HG03342 (cell line): Measurements from ENCODE around the gene MYLIP.
A peak's percentile ranks its signal among the peaks of the same experiment; 100 is the strongest.

Experiments
- ATAC-seq: cut with Tn5 transposase; IDR thresholded peaks from one replicate; pipeline ENCODE4 v1.9.1; 2021; ENCODE audit warnings: mild to moderate bottlenecking, moderate library complexity; ENCODE audit not compliant: unreplicated experiment

MYLIP gene

DNA sequence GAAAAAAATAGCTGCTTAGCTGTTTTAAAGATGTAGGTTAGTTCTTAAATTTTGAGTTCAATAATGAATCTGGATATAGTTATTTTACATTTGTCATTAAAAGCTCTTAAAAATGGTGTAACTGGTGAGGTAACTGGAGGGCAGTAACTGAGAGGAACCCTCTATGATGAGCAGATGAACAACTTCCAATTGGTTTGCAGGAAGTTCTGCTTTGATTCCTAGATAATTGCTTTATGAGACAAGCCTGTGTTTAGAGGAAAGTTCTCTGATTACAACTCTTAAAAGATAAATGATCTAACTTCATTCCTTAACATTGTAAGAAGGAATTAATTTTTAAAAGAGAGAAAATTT is 8.5 kb downstream of the MYLIP start:
- ATAC-seq = no peak

DNA sequence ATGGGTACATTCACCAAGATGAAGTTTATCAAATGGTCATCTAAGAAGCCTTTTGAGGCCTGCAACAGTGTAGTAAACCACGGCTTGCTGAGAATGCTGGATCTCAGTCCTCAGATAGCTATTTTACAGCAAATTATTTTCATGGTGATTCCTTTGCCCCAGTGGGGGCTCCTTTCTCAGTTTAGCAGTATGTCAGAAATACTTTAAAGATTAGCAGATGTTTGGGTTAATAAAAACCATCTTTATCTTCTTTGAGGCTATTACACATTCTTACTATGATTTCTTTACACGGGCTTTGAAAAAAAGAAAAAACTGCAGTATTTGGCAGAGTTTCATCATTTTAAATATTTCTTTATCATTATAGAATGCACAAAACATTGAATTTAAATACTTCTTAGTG is 10.7 kb downstream of the MYLIP start:
- ATAC-seq = no peak

DNA sequence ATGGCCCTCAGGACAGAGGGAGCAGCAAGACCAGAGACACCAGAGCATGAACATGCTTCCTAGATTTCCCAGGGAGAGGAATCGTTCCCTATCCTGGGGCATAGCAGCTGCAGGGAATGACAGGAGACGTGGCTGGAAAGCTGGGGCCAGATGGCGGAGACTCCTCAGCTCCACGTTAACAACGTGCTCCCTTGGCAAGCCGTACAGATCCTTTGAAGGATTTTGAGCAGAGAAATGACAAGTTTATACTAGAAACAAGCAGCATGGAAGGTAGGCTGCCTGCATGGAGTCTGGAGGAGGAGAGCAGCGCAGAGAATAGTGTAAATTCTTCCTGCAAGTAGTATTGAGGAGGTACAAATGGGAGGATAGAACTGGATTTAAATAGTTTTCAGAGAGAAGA is 11.7 kb downstream of the MYLIP start:
- no peak for ATAC-seq

DNA sequence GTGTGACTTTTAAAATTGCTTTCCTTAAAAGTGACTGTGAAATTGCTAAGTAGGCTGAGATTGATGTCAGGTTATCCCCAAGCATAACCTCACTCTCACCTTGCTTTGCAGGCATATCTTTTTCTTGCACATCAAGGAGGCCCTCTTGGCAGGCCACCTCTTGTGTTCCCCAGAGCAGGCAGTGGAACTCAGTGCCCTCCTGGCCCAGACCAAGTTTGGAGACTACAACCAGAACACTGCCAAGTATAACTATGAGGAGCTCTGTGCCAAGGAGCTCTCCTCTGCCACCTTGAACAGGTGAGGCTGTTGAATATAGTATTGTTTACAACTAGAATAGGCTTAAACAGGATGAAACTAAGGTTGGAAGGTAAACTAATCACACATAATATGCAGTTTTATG is 12.6 kb downstream of the MYLIP start:
- ATAC-seq = no peak

DNA sequence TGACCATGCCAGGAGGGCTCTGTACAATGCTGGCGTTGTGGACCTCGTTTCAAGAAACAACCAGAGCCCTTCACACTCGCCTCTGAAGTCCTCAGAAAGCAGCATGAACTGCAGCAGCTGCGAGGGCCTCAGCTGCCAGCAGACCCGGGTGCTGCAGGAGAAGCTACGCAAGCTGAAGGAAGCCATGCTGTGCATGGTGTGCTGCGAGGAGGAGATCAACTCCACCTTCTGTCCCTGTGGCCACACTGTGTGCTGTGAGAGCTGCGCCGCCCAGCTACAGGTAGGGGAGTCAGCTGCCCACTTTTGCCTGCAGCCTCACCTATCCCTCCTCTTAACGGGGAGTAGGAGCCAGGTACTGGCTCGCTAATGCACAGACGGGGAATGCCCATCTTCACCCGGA is 16.2 kb downstream of the MYLIP start:
- no peak for ATAC-seq

DNA sequence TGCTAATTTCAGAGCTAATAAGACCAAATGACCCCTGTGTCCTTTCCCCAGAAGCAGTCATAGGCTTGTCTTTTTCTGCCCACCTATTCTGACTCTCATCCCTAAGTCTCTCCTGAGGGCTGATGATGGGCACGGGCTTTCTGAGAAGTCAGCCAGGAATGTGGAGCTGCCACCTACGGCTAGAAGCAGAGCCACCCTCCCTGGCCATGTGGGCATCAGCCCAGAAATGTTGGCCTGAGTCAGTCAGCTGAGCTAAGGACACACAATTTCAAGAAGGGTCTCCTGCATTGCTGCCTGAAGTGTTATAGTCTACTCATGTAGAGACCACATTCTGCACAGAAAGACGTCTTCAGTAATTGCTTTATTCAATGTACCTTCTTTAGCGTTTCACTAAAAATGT is 17.1 kb downstream of the MYLIP start:
- no peak for ATAC-seq

DNA sequence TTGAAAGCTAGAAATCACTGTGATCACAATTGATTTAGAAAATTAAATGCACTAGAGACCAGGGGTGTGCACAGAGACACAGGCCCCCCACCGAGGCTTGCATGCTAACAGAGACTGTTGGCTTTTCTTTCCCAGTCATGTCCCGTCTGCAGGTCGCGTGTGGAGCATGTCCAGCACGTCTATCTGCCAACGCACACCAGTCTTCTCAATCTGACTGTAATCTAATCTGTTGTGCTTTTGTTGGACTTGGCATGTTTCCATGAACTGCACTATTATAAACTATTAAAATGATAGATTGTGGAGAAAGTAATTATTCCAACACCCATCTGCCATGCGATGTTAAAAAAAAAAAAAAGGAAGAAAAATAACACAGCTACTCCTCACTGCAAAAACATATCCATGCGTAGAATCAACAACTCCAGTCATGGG is 17.7 kb downstream of the MYLIP start:
- no peak for ATAC-seq

DNA sequence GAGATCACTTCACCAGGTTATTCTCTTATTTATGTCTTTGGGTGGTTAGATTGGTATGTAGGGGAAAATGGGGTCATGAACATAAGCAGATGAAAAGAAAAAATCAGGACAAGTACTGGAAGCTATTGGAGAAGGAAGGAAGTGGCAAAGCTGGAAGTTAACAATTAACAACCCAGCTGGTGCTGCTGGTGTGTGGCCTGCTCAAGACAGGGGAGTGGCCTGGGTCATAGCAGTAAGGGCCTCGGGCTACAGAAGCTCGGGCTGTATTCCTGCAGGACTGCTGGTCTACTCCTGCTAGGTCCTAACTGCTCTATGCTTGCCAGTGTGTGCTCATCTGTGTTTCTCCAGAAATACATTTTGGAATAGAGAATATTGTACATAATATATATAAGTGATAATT is 19.6 kb downstream of the MYLIP start:
- ATAC-seq = no peak

DNA sequence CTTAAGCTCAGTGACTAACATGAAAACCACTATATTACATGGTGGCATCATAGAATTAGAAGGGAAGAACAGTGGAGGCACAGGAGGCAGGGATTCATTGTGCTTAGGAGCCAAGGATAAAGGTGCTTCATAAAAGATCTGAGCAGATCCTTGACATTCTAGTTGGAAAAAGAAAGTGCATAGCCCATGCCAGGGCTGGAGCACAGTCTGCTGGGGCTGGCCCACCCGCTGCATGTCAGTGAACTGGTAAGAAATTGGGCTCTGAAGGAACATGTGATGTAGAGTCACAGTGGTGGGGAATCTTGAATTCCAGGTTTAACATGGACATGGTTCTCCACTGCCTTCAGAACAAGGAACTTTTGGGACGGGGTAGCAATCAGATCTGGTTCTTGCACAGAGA is 20.4 kb downstream of the MYLIP start:
- no peak for ATAC-seq

DNA sequence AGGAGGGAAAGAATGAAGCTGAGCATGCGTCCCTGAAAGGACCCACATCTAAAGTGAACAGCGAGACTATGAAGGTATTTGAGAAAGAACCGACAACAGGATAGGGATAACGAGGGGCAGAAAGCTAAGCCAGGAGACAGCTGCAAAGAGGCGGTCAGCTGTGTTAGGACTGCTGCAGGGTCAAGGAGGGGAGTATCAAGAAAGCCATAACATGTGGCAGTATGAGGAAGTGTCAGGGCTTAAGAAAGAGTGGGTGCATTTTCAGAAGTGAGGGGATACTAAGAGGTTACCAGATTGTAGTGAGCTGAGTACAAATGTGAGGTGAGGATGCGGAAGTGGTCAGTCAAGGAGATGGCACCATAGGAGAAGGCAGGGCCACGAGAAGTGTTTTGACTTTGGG is 21.2 kb downstream of the MYLIP start:
- ATAC-seq = no peak

DNA sequence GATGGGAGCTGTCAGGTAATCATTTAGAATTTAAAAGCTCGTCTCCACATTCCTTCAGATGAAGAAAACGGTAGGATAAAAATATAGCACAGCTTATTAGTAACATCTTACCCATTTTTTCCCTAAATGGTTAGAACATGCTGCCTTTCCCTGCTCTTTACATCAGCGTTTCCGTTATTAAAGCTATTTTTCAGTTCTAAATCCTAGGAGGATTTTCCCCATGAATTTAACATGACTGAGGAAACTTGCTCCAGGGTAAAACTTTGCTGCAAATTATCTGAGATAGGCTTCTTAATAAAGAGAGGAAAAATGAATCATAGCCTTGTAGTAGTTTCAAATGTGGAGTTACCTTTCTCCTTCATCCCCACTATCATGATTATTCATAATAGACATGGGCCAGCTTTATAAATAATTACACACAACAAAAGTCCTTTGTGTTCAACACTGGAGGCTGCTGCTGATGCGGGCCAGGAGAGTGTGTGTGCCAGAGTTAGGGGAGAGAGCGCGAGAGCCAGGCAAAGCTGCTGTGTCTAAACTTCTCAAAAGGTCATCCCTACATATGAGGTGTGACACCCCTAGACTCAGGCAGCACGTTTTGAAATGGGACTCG is 24.4 kb downstream of the MYLIP start:
- no peak for ATAC-seq

DNA sequence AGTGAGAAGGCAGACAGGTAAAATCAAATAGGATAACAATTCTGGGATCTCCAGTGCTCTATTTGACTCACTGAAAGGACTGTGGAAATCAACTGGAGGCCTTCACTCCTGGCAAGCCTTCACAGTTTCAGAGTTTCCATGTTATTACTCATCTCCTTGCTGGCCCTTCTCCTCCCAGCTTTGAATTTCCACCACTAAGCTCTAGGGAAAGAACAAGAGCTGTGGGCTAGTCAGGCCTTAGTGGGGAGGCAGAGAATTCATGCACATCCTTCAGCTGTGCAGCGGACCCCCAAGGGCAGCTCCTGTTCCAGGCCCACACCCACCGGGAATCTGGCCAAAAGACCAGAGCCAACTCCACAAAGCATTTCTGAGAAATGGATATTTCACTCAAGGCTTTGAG is 26.0 kb downstream of the MYLIP start:
- ATAC-seq = no peak

DNA sequence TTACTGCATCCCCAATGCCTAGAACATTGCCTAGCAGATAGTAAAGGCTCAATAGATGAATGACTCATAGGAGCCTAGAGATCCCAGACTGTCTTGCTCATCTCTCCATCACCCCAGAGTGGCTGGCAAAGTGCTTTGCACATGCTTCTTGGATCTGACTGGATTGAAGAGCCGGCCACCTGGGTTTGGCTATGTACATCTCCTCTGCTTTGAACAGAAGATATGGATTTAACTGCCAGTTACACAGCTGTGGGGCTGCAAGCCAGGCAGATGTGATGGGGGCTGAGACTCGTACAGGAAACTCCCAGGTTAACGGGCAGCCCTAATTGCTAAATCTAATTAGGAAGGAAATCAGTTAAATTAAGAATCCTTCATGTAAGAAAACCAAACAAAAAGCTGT is 28.6 kb downstream of the MYLIP start:
- ATAC-seq = no peak

DNA sequence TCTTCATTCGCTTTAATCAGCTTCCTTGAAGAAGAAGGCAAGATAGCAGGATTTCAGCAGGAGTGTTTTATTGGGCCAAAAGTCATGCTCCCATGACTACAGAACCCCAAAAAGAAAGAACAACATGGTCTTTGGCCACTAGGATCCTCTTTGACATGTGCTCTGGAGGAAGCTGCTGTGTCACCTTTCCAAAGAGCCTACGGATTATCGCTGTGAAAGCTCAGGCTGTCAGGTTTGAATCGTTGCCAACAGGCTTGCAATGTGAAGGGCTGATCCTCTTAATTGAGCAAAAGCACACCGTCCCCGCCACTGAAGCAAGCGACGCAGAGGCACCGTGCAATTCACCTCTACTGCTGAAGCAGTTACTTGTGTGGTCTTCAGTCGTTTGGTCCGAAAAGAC is 29.0 kb downstream of the MYLIP start:
- ATAC-seq = no peak

DNA sequence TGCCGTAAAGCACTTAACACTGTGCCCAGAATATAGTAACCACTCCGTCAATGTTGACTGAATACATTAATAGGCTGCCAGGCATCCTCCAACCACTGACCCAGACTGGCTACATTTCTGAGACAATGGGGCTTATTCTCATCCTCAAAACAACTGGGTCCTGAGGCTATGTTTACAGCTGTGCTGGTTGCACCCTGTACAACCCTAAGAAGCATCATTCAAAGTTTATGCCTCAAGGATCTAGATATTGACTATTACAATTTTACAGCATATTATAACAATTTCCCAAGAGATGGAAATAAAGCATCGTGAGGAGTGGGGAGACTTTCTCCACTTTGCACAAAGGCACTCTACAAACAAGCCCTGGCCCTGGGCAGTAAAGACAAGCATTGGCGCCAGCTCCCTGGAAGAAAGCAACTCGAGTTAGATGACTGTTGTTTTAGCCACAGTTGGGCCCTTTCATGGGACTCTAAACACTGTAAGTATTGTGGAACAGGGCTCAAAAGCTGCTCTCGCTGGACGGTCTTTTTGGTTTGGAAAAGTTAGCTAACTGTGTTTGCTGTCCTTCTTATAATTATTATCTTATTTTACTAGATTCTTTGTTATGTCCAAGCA is 30.2 kb downstream of the MYLIP start:
- ATAC-seq = no peak

DNA sequence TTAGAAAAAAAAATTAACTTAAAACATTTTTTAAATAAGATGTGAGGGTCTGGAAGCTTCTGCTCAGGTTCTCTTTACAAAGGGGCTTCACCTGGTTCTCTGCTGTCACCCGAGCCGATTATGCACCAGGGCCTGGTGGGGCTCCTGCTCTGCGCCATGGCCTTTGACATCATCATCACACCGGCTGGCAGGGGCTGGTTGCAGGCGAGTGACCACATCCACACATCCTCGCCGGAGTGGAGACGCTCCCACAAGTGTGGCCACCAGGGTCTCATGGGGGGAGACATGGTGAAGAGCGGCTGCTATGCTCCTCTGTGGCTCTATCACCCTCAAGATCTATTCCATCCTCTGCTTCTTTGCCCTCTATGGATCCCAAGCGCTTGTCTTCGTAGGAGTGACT is 31.9 kb downstream of the MYLIP start:
- ATAC-seq = no peak

DNA sequence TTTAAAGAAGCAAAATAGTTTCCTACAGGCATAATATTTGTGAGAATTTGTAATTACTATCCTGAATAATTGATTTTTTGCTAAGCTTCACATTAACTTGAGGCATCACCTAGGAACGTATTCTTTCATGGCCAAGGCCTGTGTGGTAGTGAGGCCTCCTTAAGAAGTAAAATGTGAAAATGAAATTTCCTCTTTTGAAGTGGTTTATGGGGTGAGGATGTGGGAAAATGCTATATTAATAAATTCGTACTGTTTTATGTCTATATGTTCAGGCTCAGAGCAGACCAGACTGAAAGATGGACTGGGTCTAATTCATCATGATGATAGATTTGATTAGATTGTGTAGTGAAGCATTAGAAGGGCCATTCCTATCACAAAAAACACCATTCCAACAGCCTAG is 33.1 kb downstream of the MYLIP start:
- no peak for ATAC-seq

DNA sequence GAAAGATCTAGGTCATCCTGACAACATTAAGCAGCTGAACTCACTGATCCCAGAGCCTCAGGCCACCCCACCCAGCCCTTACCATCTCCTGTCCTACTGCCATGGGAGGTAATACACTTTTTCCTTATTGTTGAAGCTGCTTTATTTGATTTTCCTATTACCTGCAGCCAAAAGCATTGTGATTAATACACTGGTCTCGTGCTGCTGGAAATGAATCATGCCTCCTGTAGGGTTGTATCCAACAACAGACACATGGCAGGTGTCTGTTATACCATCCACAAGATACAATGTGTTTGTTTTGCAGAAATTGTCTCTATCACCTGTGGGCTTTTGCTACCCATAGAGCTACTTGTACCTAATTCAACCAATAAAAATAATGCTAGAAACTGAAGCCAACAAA is 34.2 kb downstream of the MYLIP start:
- ATAC-seq = no peak

DNA sequence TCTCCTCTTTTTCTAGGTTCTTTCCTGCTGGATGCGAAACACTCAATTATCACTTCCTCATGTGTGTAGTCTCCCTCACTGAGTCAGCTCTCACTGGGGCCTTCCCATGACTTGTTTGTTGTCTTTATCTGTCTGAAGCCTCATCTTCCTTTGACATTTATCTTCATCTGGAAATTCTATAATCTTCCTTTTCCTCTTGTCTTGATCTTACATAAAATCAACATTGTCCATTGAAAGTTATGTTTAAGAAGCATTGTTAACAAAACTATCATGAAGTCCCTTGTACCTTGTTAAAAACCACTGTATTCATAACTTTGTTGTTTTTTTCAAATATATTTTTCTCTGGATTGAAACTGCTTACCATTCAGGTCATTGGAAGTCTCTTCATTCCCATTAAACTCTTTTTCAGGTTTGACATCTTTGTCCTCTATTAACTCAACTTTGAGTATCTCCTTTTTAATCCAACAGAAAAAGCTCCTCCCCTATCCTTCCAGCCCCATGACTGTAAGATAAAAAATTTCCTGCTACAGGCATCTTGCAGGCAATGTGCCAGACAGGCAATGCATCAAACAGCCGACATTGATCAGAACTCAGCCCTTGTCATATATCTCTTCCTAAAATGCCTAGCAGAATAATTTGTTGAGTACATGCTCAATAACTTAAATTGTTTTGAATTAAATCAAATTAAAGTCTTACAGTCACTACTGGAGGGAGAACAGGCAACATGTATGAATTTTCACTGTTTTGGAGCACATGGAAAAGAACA is 34.8 kb downstream of the MYLIP start:
- no peak for ATAC-seq

DNA sequence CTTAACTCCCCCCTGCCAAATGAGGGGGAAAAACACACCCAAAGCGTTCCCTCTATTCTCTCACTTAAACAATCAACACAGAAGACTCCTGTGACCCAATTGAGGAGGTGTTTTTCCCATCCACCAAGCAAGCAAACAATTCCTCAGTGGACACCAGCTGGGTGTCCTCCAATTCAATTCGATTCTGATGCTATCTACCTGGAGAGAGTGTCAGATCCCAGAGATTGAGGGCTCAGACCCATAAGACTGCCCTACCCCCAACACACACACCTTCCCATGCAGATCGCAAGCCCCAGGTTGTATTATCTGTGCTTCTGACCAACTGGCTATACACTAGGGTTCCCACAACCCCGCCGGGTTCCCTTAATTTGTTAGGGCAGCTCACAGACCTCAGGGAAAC is 36.8 kb downstream of the MYLIP start:
- ATAC-seq = no peak

DNA sequence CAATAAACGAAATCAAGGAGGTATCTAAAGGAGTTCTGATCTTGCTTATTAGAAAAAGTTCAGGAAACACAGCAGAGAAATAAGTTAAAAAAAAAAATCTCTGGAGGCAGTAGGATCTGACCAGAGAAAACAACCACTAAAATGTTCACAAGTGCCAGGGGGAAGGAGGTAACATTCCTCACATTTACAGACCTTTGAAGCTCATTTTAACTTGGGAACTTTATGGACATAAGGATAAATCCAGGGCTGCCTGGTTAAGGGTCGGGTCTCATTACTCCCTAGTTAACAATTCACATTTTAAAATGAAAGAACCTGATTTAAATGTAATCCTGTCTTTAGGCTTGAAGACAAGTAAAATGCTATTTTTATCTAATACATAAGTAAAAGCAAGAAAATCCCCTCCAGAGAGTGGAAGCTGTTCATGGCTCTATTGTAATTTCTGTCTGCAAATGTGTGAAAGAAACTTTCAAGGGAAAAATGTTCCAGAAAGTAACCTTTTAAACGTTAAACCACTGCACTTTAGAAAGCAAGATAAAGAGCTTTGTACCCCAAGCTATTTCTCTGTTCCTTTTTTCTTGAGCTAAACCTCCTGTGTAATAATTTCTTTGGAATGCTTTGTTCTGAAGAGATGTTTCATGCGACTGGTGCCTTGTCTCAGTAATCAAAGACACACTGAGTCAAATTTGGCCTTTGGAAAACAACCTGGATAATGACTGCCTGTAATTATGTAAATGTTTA is 38.2 kb downstream of the MYLIP start:
- no peak for ATAC-seq

DNA sequence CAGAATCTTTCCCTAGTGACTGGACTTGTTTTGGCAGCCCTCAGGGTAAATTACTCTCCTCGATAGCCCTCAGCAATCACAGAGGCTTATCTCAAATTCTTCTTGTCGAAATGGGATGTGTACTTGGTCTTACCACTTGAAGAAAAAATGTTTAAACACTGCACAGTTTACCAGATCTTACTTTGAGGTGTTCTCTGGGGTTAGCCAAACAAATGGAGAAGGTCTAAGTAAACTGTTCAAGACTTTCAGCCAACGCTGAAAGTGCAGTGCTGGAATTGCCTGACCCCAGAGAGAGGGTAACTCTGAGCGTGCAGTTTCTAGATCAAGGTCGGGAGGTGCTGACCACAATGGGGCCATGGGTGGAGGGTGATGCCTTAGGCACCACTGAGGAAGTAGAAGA is 39.2 kb downstream of the MYLIP start:
- peak; percentile 27 for ATAC-seq
